CD8-positive, alpha-beta memory T cell (primary cell): Measurements from ENCODE around the gene MYH8. TPM values are rescaled to one million over a fixed set of nuclear protein-coding genes. Genes with fewer than 3 reads are reported as not detected.

ENCODE experiments used
- CTCF ChIA-PET: fragments of 350-600 bp; sonication (Branson Sonifier 250); formaldehyde crosslinking; loops from one replicate; lab custom pipeline; 2021; ENCODE audit warnings: antibody characterized with exemption; lab: Charles Lee
- POLR2A ChIA-PET: fragments of 350-600 bp; sonication (Branson Sonifier 250); formaldehyde crosslinking; loops from one replicate; lab custom pipeline; 2021; ENCODE audit warnings: antibody characterized with exemption; lab: Charles Lee
- DNase-seq, 5 donors: peaks; one replicate each; pipeline versions ENCODE4 v3.0.0 to v3.0.0-alpha.2; 2020 to 2022; ENCODE audit warnings: mixed read lengths in 1 of 5
- H3K27ac ChIP-seq: one replicate; pipeline ENCODE4 v1.7.0; 2013; ENCODE audit warnings: low read depth, mild to moderate bottlenecking, low read length, moderate library complexity
- H3K27me3 ChIP-seq: 2 replicates; pipeline ENCODE4 v1.7.0; 2013; ENCODE audit warnings: low read length, mild to moderate bottlenecking; ENCODE audit not compliant: insufficient read depth, poor library complexity, severe bottlenecking
- H3K36me3 ChIP-seq: 2 replicates; pipeline ENCODE4 v1.7.0; 2013; ENCODE audit warnings: mild to moderate bottlenecking, low read length, moderate library complexity; ENCODE audit not compliant: insufficient read depth
- H3K4me1 ChIP-seq: 2 replicates; pipeline ENCODE4 v1.7.0; 2013; ENCODE audit warnings: mild to moderate bottlenecking, low read length, moderate library complexity; ENCODE audit not compliant: insufficient read depth
- H3K4me3 ChIP-seq: 2 replicates; pipeline ENCODE4 v1.7.0; 2013; ENCODE audit warnings: mild to moderate bottlenecking, low read length
- H3K9me3 ChIP-seq: 2 replicates; pipeline ENCODE4 v1.7.0; 2013; ENCODE audit warnings: mild to moderate bottlenecking, low read length
- H3K27ac Mint-ChIP-seq, 8 donors: one replicate each; pipeline ENCODE4 v1.8.0; 2020 to 2021; ENCODE audit warnings: mixed read lengths in 8 of 8, mild to moderate bottlenecking in 6 of 8, inconsistent platforms in 3 of 8, moderate library complexity in 3 of 8
- H3K27me3 Mint-ChIP-seq, 2 donors: one replicate each; pipeline ENCODE4 v1.8.0; 2020 to 2021; ENCODE audit warnings: mixed read lengths in 2 of 2, mild to moderate bottlenecking in 1 of 2, moderate library complexity in 1 of 2
- H3K36me3 Mint-ChIP-seq, 3 donors: one replicate each; pipeline ENCODE4 v1.8.0; 2020 to 2021; ENCODE audit warnings: mixed read lengths in 3 of 3, inconsistent platforms in 1 of 3, mild to moderate bottlenecking in 1 of 3
- H3K4me1 Mint-ChIP-seq, 3 donors: one replicate each; pipeline ENCODE4 v1.8.0; 2020 to 2021; ENCODE audit warnings: mixed read lengths in 3 of 3, inconsistent platforms in 1 of 3, mild to moderate bottlenecking in 1 of 3
- H3K4me3 Mint-ChIP-seq, 7 donors: one replicate each; pipeline ENCODE4 v1.8.0; 2020 to 2021; ENCODE audit warnings: mixed read lengths in 7 of 7, mild to moderate bottlenecking in 6 of 7, moderate library complexity in 4 of 7, inconsistent platforms in 2 of 7
- H3K9me3 Mint-ChIP-seq, 5 donors: one replicate each; pipeline ENCODE4 v1.8.0; 2020 to 2022; ENCODE audit warnings: mixed read lengths in 5 of 5, mild to moderate bottlenecking in 3 of 5, moderate library complexity in 2 of 5, inconsistent platforms in 1 of 5
- polyA plus RNA-seq: library from polyadenylated mRNA; unstranded; fragments of 300-500 nt; fragmentation: Illumina TruSeq; gene quantifications from one replicate; pipeline ENCODE4 v1.2.3, GENCODE V29; 2021
- total RNA-seq, 2 experiments: library from RNA; stranded (reverse); gene quantifications; one replicate each; pipeline ENCODE4 v1.2.3, GENCODE V29; 2021

Gene MYH8
- total and polyA plus RNA-seq, 3 experiments from 2014 or later, result not detected

DNA sequence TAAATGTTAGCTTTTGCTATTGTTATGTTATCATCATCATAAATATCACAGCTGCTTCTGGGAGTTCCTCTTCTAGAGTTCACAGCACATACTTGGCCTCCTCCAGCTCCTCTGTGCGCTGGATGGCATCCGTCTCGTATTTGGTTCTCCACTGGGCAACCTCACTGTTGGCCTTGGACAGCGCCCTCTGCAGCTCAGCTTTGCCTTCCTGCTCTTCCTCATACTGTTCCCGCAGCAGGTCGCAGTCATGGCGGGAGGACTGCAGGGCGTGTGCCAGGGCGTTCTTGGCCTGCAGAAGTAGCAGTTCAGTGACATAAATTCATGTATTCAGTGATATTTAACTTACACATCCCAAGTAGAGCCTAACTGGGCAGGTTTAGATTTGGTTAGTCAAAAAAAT, 23.4 kb downstream of the MYH8 start:
- Mint-ChIP-seq H3K36me3 (no peaks in the 10 kb centered on the region), H3K4me3 (no peak overlapping the region), H3K27me3 (peaks cover 8 to 25% of the 10 kb centered on the region in 2 donors), H3K27ac (no peak overlapping the region), H3K9me3 (peaks cover 0 to 5% (median 0%) of the 10 kb centered on the region in 5 donors), H3K4me1 (no peaks in the 10 kb centered on the region)
- POLR2A ChIA-PET, result no interaction called here
- H3K9me3 ChIP-seq, result no peaks in the 10 kb centered on the region
- H3K27ac ChIP-seq, result no peak overlapping the region
- CTCF ChIA-PET, result no interaction called here
- no peaks in the 10 kb centered on the region for H3K4me1 ChIP-seq
- no peaks in the 10 kb centered on the region for H3K36me3 ChIP-seq
- no peak overlapping the region for H3K4me3 ChIP-seq
- no peak for DNase-seq
- H3K27me3 ChIP-seq, result no peaks in the 10 kb centered on the region

DNA sequence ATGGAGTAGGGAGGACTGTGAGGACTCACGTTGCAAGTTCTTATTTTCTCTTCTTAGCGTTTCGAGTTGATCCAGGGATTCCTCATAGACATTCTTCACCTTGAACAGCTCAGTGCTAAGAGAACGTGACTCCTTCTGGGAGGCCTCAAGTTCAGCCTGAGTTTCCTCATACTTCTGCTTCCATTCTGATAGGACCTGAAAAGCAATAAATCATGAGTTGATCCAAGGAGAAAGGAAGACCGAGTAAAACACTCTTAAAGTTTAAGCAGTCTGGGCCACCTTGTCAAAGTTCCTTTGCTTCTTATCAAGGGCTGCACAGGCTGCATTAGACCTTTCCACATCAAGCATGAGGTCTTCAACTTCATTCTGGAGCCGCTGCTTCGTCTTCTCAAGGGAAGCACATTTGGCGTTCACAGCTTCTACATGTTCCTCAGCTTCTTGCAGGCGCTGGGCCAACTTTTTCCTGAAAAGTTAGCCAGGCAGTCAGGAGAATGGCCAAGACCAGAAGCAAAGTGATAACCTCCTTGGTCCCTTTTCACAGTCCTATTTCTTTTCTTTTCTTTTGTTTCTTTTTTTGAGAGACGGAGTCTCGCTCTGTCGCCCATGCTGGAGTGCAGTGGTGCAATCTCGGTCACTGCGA, 25.1 kb downstream of the MYH8 start:
- POLR2A ChIA-PET, result no interaction called here
- Mint-ChIP-seq H3K9me3 (peaks cover 0 to 5% (median 0%) of the 10 kb centered on the region in 5 donors), H3K27me3 (peaks cover 9 to 37% of the 10 kb centered on the region in 2 donors), H3K36me3 (no peaks in the 10 kb centered on the region), H3K4me3 (no peak overlapping the region), H3K4me1 (no peaks in the 10 kb centered on the region), H3K27ac (no peak overlapping the region)
- Histone ChIP-seq H3K9me3 (no peaks in the 10 kb centered on the region), H3K4me1 (no peaks in the 10 kb centered on the region), H3K27me3 (no peaks in the 10 kb centered on the region), H3K27ac (no peak overlapping the region), H3K4me3 (no peak overlapping the region), H3K36me3 (no peaks in the 10 kb centered on the region)
- no peak for DNase-seq
- CTCF ChIA-PET, result no interaction called here

DNA sequence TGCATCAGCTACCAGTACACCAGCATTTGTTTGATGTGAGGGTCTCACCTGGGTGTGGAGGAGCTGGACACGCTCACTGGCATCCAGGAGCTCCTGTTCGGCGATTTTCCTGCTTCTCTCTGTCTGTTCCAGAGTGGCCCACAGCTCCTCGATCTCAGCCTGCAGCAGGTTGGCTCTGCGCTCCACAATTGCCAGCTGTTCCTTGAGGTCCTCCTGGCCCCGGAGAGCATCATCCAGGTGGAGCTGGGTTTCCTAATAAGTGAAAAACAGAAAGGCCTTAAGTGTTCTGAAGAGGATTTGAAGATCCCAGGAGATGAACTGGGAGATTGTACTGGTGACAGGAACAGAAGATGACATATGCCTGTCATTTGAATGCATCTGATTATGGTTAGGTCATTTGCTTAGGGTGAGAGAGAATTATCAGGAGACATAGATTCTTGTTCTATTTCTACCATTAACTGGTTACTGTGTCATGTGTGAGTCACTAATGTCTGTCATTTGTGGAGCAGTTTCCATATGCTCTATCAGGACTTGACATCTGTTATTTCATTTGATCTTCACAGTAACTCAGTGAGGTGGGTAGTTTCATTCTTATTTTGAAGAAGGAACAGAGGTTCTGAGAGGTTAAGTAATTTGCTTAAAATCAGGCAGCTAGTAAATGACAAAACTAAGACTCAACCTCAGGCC, 27.4 kb downstream of the MYH8 start:
- no peak for DNase-seq
- no peak overlapping the region for H3K27ac Mint-ChIP-seq
- H3K36me3 Mint-ChIP-seq, result no peaks in the 10 kb centered on the region
- no peak overlapping the region for H3K27ac ChIP-seq
- H3K36me3 ChIP-seq, result no peaks in the 10 kb centered on the region
- CTCF ChIA-PET, result no interaction called here
- no peak overlapping the region for H3K4me3 Mint-ChIP-seq
- no peaks in the 10 kb centered on the region for H3K4me1 Mint-ChIP-seq
- H3K9me3 ChIP-seq, result no peaks in the 10 kb centered on the region
- H3K27me3 Mint-ChIP-seq, result peaks cover 5 to 30% of the 10 kb centered on the region in 2 donors
- POLR2A ChIA-PET, result no interaction called here
- H3K9me3 Mint-ChIP-seq, result no peaks in the 10 kb centered on the region
- H3K4me3 ChIP-seq, result no peak overlapping the region
- no peaks in the 10 kb centered on the region for H3K4me1 ChIP-seq
- H3K27me3 ChIP-seq, result no peaks in the 10 kb centered on the region

DNA sequence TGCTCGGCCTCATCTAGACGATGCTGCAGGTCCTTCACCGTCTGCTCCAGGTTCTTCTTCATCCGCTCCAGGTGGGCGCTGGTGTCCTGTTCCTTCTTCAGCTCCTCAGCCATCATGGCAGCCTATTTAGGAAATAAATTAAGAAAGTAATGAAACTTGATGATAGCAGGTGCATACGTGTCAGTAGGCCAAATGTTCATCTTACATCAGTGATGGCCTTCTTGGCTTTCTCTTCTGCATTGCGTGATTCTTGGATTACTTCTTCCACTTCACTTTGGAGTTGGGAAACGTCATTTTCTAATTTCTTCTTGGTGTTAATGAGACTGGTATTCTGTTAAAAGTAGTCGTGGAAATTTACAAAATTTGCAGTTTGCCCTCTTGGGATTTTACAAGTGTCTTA, 28.9 kb downstream of the MYH8 start:
- no peak overlapping the region for H3K27ac ChIP-seq
- no peak for DNase-seq
- POLR2A ChIA-PET, result no interaction called here
- no peak overlapping the region for H3K4me3 Mint-ChIP-seq
- H3K36me3 ChIP-seq, result no peaks in the 10 kb centered on the region
- no peaks in the 10 kb centered on the region for H3K9me3 ChIP-seq
- CTCF ChIA-PET, result no interaction called here
- no peaks in the 10 kb centered on the region for H3K36me3 Mint-ChIP-seq
- no peaks in the 10 kb centered on the region for H3K4me1 ChIP-seq
- no peak overlapping the region for H3K4me3 ChIP-seq
- H3K9me3 Mint-ChIP-seq, result no peaks in the 10 kb centered on the region
- peaks cover 7 to 34% of the 10 kb centered on the region in 2 donors for H3K27me3 Mint-ChIP-seq
- H3K27ac Mint-ChIP-seq, result no peak overlapping the region
- no peaks in the 10 kb centered on the region for H3K27me3 ChIP-seq
- no peaks in the 10 kb centered on the region for H3K4me1 Mint-ChIP-seq

DNA sequence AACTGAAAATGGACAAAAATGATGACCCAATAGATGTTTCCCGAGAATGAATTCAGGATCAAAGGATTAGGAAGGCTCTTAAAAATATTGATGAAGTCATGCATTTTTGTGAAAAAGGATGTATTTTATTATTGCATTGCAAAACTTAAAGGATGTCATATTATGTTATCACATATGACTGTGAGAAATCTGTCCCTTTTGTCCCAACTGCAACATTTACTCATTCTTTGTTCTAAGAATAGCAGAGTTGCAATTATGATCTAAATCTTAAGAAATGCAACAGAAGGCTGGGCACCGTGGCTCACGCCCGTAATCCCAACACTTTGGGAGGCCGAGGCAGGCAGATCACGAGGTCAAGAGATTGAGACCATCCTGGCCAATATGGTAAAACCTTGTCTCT, 35.9 kb downstream of the MYH8 start:
- H3K9me3 Mint-ChIP-seq, result no peaks in the 10 kb centered on the region
- no peak overlapping the region for H3K4me3 ChIP-seq
- H3K27me3 Mint-ChIP-seq, result peaks cover 6 to 8% of the 10 kb centered on the region in 2 donors
- no peaks in the 10 kb centered on the region for H3K4me1 Mint-ChIP-seq
- no peaks in the 10 kb centered on the region for H3K27me3 ChIP-seq
- no peak overlapping the region for H3K27ac ChIP-seq
- ChIA-PET POLR2A (no interaction called here), CTCF (no interaction called here)
- H3K36me3 Mint-ChIP-seq, result no peaks in the 10 kb centered on the region
- H3K27ac Mint-ChIP-seq, result no peak overlapping the region
- H3K4me3 Mint-ChIP-seq, result no peak overlapping the region
- no peaks in the 10 kb centered on the region for H3K4me1 ChIP-seq
- no peak for DNase-seq
- H3K36me3 ChIP-seq, result no peaks in the 10 kb centered on the region
- no peaks in the 10 kb centered on the region for H3K9me3 ChIP-seq

DNA sequence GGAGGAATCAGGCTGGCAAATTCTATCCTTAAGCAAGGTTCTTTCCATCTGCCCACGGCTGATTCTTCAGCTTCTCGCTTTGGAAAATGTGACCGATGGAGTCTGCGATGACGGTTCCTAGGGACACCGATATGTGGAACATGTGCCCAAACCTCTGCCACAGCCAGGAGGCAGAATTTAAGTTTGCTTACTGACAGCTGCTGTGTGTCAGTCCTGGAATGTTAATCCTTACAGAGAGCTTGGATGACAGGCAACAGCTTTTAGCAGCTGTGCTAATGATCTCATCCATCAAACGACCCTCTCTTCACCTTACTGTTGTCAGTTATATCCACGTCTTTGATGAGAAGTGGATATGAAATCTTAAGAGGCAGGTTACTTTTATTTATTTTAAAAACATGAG, 37.6 kb downstream of the MYH8 start:
- H3K4me3 Mint-ChIP-seq, result no peak overlapping the region
- no peak overlapping the region for H3K27ac ChIP-seq
- no peaks in the 10 kb centered on the region for H3K36me3 ChIP-seq
- no peak overlapping the region for H3K27ac Mint-ChIP-seq
- no peak for DNase-seq
- H3K36me3 Mint-ChIP-seq, result no peaks in the 10 kb centered on the region
- peaks cover 0 to 2% (median 0%) of the 10 kb centered on the region in 5 donors for H3K9me3 Mint-ChIP-seq
- H3K9me3 ChIP-seq, result no peaks in the 10 kb centered on the region
- POLR2A ChIA-PET, result no interaction called here
- no peaks in the 10 kb centered on the region for H3K4me1 Mint-ChIP-seq
- no peak overlapping the region for H3K4me3 ChIP-seq
- peaks cover 6% of the 10 kb centered on the region in 2 donors for H3K27me3 Mint-ChIP-seq
- CTCF ChIA-PET, result no interaction called here
- H3K4me1 ChIP-seq, result no peaks in the 10 kb centered on the region
- no peaks in the 10 kb centered on the region for H3K27me3 ChIP-seq

DNA sequence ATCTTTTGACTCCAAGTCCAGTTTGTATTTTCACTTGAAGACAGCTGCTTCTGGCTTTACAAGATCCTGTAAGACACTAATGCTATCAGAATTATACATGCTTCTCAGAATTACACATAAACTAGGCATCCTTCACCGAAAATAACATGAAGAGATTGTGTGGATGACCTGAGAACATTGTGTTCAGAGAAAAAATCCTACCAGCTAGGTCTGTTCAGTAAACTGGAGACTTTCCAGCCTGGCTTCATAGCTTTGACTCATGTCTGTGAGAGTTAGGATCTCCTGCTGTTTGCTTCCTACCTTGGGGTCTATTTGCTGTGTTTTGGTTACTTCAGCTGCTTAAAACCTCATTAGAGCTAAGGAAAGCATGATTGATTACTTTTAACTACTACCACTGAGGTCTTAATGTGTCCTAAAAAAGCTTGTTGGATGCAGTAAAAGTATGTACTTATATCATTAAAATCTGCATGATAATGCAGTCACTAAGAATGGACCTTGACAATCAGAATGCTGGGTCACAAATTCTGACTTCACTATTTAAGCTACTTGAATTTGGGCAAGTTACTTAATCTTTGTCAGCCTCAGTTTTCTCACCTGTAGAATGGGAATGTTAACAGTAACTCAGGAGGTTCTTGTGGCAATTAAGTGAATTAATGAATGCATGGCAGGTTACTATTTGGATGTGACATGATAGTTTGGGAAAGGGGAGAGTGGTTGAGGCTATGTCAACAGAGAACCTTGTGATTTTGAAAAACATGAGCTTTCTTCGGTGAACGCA, 40.9 kb downstream of the MYH8 start:
- no peaks in the 10 kb centered on the region for H3K36me3 ChIP-seq
- Mint-ChIP-seq H3K9me3 (peaks cover 0 to 2% (median 0%) of the 10 kb centered on the region in 5 donors), H3K36me3 (no peaks in the 10 kb centered on the region), H3K27ac (no peak overlapping the region), H3K4me3 (no peak overlapping the region), H3K4me1 (no peaks in the 10 kb centered on the region), H3K27me3 (peaks cover 3 to 9% of the 10 kb centered on the region in 2 donors)
- H3K4me3 ChIP-seq, result no peak overlapping the region
- no peak overlapping the region for H3K27ac ChIP-seq
- H3K27me3 ChIP-seq, result no peaks in the 10 kb centered on the region
- no peak for DNase-seq
- ChIA-PET POLR2A (no interaction called here), CTCF (no interaction called here)
- no peaks in the 10 kb centered on the region for H3K4me1 ChIP-seq
- no peaks in the 10 kb centered on the region for H3K9me3 ChIP-seq

DNA sequence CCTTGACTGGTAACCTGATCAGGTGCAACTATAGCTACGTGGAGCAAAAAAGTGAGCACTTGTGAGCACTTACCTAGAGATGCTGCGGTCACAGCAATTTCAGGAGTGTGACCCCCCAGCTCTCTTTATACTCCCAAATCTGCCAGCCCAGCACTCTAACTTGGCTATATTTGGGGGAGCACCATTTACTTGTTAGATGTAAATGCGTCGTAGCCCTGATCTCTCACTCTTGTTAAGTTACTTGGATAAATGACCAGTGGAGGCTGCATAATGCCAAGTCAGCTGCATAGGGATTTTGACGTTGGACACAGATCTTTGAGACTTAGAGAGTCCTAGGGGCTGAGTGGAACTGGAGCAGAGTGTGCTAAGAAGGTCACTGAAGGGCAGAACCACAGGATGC, 48.8 kb downstream of the MYH8 start, which contains the start of gene MYH13:
Gene MYH13, minus strand, starts transcription at position 101 of the 400 bp plus-strand sequence. CDS start 8,476 bp downstream, outside the sequence.
- H3K4me1 ChIP-seq, result no peaks in the 10 kb centered on the region
- Mint-ChIP-seq H3K4me3 (no peak within 1 kb of the TSS), H3K9me3 (peaks cover 0 to 2% (median 0%) of the 10 kb centered on the region in 5 donors), H3K27ac (no peak within 1 kb of the TSS), H3K4me1 (no peaks in the 10 kb centered on the region), H3K27me3 (peaks cover 8 to 9% of the 10 kb centered on the region in 2 donors), H3K36me3 (no peaks in the 10 kb centered on the region)
- H3K9me3 ChIP-seq, result no peaks in the 10 kb centered on the region
- ChIA-PET POLR2A (no interaction called here), CTCF (no interaction called here)
- H3K27ac ChIP-seq, result no peak within 1 kb of the TSS
- H3K4me3 ChIP-seq, result no peak within 1 kb of the TSS
- DNase-seq, result no peak
- H3K27me3 ChIP-seq, result no peaks in the 10 kb centered on the region
- no peaks in the 10 kb centered on the region for H3K36me3 ChIP-seq
